GM18868 (cell line): ENCODE results near the gene CYP4A22.
"Not testable (repeated sequence)": the region's sequence is repeated elsewhere in the genome, so short reads cannot be mapped to it uniquely, and the experiment has no call there.

Source experiments
- ATAC-seq: cut with Tn5 transposase; IDR thresholded peaks from one replicate; pipeline ENCODE4 v1.9.1; 2021; ENCODE audit warnings: mild to moderate bottlenecking, moderate library complexity; ENCODE audit not compliant: unreplicated experiment

CYP4A22 gene

DNA sequence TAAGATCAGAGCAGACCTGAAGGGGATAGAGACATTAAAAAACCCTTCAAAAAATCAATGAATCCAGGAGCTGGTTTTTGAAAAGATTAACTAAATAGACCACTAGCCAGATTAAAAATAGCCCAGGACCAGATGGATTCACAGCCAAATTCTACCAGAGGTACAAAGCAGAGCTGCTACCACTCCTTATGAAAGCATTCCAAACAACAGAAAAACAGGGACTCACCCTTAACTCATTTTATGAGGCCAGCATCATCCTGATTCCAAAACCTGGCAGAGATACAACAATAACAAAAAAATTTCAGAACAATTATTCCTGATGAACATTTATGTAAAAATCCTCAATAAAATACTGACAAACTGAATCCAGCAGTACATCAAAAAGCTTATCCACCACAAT lies 19.2 kb downstream of the CYP4A22 start:
- ATAC-seq, result not testable (repeated sequence)

DNA sequence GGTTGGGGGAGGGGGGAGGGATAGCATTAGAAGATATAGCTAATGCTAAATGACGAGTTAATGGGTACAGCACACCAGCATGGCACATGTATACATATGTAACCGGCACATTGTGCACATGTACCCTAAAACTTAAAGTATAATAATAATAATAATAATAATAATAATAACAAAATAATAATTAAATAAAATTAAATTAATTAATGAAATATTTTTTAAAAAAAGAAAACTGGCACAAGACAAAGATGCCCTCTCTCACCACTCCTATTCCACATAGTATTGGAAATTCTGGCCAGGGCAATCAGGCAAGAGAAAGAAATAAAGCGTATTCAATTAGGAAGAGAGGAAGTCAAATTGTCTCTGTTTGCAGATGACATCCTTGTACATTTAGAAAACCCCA lies 20.7 kb downstream of the CYP4A22 start:
- ATAC-seq, result not testable (repeated sequence)

DNA sequence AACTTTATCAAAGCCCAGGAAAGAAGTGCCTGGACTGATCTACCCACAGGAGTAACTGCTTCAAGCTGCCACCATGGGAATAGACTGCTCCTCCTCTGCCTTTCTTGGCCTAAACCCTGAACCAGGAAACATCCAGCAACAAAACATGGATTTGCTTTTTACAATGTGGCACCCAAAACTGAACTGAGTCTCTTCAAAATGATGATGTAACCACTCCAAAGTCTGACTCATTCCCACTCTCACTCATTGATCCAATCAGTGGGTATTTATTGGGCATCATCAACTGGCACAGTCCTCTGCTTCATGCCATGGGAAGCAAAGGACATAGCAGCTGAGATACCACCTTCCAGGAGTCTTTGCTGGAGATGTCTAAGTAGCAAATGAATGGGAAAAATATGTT lies 23.5 kb downstream of the CYP4A22 start:
- ATAC-seq, result no peak

DNA sequence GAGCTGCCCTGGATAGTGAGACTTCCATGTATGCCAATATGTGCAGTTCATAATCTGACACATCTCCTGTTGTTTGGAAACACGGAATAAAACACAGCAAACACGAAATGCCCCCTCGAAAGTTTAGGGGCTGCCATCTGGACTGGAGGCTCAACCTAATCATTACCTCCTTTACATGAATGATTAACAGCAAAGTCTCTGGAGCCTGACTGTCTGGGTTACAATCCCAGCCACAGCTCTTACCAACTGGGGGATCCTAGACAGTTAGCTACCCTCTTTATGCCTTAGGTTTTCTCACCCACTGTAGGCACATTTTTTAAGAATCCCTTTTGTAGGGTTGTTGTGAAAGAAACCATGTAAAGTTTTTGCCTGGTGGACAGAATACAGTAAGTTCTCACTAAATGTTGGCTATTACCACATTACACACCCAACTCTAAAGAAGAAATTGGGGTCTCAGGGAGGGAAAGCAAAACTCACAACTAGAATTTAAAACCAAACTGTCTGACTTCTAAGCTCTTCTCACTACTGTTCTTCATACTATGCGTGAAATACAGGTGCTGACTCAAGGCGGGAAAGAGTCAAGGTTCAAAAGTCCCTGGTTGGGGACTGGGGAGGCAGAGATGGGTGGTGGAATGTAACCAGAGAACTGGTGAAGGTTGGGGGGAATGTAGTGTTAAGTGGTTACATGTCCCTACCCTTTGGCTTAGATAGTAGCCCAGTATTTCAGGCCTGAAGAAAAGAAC lies 24.2 kb downstream of the CYP4A22 start:
- ATAC-seq, result no peak

DNA sequence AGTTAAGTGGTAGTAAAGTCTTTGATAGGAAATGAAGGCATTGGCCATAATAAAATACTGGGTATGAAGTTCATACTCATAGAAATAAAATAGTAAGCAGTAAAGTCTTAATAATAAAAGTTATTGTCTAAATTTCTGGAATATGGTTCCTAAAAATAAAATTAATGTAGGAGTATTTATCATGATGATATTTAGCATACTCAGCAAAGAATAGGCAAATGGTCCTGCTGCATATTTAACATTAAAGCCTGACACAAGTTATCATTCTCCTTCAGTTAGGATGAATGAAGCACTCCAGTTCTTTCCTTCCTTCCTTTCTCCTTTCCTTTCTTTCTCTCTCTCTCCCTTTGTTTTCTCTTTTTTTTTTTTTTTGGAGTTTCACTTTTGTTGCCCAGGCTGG lies 27.3 kb downstream of the CYP4A22 start:
- no peak for ATAC-seq

DNA sequence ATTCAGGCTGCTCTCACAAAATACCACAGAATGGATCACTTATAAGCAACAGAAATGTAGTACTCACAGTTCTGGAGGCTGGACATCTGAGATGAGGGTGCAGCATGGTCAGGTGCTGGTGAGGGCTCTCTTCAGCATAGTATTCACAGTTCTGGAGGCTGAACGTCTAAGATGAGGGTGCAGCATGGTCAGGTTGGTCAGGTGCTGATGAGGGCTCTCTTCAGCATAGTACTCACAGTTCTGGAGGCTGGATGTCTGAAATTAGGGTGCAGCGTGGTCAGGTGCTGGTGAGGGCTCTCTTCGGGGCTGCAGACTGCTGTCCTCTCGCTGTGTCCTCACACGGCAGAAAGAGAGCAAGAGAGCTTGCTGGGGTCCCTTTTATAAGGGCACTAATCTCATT lies 35.5 kb downstream of the CYP4A22 start:
- ATAC-seq, result no peak

DNA sequence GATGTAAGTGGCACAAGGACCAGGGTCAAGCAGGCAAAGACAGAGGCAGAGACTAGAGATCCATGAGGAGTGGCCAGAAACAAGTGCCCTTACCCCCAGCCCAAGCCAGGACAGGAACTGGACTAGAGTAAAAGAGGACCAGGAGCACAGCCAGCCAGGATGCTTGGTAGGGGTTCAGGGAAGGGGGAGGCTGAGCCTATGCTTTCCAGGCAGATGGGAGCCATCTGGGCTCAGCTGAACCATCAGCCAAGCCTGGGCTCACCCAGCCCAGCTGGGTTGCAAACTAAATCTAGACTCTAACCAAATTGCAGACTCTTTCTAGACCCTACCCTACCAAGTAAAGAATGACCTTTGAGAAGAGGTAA lies 37.4 kb downstream of the CYP4A22 start:
- ATAC-seq, result no peak

DNA sequence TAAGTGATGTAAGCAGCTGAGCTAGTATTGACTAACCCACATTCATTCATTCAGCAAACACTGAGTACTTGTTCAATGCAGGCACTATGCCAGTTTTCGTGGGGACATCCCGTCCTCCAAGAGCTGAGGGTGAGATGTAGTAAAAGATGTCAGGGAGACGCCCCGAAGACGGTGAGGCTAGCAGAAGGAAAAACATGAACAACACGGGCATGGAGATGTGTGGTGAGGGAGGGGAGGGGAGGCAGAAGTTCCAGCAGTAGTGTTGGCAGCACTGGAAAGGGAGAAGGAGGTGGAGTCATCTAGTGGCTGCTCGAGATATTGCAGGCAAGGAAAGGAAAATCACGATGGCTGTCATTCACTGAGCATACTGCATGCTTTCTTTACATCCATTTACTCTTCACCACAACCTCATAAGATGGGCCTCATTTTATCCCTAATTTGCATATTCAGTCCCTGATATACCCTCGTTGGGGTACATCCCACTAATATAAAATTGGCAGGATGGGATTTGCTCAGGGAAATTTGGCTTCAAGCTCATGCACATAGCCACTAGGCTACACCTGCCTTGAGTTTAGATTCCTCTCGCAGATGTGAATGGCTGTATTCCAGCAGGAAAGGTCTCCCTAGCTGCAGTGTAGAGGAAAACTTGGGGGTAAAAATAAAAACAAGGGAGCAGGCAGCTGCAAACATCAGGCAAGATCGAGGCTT lies 38.1 kb downstream of the CYP4A22 start:
- peak; percentile 63 for ATAC-seq

DNA sequence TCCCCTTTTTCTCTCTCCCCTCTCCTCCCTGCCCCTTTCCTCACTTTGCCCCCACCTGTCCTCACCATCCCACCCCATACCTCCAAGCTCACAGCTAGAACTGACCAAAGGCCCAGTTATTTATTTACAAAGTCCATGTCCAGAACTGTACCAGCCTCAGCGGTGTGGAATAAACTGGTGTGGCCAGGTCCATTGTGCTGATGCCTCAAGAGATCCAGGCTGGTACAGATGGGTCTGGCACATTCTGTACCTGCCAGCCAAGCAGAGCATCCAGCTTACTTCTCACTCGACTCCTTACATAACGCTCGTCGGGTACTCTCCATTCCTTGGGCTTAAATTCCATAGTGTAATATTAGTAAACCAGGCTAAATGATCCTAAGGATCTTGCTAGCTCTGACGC lies 40.8 kb downstream of the CYP4A22 start:
- ATAC-seq, result no peak

DNA sequence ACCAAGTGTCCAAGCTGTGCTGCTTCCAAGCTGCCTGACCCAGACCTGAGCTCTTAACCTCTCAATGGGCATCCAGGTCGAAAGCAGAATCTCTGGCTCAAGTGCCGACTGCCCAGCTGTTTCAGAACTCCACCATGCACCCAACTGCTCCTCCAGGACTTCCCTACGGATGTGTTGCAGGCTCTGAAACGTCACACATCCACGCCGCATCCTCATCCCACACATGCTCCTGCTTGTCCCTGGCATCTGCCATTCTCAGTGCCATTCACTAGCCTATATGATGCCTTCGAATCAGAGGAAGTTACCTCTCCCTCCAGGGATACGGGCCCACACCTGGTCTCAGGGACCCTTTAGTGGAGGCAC lies 41.4 kb downstream of the CYP4A22 start:
- ATAC-seq, result no peak

DNA sequence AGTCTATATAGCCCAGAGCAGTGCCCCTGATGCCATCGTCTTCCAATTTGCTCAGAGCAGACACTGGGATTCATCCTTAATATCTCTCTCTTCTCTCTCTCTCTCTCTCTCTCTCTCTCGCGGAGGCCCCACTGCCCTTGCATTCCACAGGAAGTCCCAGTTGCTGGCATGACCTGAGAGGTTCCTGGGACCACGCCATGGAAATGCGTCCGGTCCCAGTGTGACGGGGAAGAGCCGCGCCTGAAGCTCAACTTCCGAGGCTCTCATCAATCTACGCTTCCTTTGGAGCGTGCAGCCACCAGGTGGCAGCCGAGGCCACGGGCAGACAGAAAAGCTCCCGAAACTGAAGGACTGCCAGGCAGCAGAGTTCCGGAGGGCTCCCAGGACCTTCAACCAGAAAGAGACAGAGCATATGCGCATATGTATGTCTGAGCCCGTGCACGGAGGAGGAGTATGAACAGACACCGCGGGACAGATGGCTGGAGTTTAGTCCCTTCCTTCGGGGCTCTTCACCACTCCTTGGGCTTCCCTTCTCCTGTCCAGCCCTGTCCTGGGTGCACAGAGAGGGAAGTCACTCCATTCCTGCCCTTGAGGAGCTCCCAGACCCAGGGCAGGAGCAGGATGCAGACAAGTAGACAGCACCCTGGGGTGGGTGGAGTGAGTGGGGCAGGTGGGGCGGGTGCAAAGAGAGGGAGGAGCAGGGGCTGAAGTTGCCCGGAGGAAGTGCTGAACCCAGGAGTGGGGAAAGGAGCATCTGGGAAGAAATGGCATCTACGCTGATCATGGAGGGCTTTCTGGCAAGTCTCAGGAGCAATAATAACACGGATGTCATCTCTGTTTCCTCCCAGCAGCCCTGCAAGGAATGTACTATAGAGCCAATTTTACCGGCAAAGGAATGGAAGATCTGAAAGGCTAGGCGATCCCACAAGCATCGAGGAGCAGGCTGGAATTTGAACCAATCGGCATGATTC lies 42.1 kb downstream of the CYP4A22 start:
- peak; percentile 85 for ATAC-seq

DNA sequence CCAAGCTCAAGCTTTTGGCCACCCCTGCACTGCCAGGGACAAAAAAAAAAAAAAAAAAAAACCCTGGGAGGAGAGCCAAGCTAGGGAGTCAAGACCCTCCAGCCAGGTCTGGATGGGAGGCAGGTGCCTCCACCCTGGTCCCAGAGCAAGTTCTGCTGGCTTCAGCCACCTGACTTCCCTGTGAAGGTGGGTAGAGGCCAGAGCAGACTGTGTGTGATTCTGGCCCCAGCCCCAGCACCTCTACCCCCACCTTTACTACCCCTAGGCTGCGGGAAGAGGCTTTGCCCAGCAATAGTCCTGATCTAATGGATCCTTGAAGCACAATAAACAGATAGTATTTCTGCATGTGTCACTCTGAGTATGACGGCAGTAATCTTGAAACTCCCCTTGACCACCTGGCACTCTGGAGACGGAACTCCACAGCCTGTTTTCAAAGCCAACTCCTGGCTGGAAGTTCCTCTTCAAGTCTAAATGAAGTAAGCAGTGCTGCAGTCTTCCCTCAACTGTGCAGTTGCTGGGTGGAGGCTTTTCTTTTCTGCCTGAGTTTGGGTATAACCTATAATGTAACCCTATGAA lies 42.8 kb downstream of the CYP4A22 start:
- ATAC-seq, result no peak

DNA sequence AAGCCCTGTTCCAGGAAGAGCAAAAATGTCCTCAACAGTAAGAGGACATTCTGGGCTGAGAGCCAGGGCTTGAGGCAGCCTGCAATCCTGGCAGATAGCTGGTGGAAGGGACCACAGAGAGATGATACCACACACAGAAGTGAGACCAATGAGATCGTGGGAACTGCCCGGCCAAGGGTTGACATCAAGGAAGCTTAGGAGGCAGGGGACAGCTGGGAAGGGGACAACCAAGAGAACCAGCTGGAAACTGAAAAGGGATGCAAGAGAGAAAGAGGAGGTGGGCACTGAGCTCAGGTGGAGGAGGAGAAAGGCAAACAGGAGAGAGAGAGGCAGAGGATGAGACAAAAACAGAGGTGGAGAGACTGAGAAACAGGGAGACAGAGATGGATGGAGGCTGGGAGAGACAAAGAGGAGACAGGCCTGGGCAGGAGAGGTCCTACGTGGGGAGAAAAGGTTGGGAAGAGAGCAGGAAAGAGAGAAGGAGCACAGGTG lies 43.4 kb downstream of the CYP4A22 start:
- no peak for ATAC-seq

DNA sequence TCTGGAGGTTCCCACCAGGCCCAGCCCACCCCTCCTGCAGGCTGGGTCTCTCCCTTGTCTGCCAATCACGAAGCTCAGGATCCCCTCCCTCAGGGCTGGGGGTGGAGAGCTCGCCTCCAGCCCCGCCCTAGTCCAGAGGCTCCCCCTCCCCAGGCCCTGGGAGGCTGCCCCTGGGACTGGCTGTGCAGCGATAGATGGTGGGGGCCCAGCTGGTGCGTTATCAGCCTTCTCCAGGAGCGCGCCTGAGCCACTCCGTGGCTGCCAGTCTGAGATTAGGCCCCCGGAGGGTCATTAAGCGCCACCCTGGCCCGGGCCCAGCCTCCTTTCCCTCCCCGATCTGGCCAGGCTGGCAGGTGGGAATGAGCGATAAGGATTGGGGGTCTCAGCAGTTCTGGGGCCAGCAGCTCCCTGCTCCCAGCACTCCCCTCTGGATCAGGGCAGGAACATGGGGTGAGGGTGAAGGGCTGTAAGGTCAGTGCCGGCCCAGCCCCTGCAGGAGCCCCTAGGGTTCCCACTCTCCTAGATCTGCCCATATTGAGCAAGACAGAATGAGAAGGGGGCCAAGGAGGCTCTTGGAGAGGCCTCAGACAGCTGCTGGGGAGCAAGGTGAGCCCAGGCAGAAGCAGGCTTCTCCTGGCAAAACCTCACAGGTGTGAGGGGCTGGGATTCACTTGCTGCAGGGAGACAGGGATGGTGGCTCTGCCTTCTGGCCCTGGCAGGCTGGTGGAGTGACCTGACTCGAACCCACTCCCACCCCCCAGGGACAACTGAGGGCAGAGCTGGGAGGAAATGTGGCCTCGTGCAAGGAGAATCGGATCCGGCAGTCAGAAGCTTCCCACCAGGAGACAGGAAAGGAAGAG lies 44.1 kb downstream of the CYP4A22 start:
- ATAC-seq, result no peak

DNA sequence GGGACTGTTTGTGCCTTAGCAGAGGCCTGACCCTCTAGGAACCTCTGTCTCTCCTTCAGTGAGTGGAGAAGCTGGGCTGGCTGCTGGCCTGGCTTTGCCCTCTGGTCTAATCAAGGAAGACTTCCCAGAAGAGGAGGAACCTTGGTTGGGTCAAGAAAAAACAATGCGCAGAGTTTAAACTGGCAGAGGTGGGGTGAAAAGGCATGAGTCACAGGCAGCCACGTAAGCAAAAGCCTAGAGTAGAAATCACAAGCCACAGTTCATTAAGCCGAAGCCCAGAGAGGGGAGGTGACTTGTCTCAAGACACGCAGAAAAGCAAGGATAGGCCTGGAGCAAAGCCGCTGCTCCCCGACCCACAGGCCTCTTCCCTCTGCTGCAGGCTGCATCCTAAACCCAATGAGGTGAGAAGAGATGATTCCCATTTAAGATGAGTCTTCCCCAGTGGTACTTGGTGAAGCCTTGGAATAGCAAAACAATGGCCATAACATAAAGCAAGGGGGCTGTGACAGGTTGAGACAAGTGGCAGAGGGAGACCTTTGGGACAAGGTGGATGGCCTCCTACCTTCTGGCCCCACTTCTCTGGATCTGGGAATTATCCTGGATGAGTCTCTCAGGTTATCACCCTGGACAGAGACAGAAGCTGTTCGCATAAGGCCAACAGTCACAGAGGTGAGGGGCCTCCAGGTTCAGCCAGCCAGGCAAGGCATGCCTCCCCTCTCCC lies 44.9 kb downstream of the CYP4A22 start:
- ATAC-seq, result no peak

DNA sequence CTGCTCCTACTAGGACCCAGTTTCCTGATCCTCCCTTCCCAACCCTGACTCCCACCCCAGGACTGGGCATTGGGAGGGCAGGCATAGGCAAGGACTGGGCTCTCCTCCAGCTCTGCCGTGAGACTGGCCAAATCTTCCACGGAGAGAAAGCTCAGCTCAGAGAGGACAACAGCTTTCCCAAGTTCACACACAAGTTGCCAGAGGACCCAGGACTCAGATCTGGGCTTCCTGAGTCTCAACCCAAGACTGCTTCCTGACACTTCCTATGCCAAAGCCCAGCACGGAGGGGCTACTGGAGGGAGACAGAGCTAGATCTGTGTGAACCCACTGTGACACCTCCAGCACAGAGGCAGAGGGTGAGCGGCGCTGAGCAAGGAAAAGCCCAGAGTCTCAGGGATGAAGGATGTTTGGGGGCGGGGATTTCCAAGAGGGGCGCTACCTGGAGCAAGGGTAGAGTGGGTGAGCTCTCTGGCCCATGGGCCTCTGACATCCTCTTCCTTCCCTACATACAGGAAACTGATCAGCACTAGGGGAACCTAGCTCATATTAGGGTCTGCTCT lies 45.5 kb downstream of the CYP4A22 start:
- ATAC-seq, result no peak

DNA sequence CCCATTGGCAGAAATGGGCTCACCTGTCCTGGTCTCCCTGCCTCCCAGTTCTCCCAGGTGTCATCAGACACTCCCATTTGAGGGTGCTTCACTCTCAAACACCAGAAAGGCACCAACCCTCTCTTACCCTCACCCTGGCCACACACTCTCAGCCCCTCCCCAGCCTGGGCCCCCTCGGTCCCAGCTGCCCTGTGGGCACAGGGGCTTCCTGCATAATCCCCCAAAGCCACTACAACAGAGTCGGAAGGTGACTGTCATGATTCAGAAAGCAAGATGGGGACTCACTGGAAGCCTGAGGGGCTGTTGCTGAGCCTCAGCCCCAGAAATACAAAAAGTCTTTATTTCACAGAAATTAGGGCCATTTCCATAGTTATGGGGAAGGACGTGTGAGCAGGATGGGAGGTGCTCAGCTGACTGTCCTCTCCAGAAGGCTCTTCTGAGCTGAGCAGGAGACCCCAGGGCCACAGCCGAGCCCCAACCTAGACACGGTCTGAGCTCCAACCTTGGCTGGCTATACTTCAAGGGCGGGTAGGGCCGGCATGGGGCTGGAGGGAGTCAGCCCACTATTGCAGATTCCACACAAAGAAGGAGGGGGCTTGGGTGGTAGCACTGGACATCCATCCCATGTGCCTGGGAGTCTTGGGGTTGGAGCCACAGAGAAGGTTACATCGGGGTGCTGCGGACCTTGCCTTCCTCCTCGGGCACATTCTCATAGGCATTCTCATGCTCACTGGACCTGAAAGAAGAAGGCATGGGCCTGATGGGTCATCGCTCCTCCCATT lies 46.3 kb downstream of the CYP4A22 start:
- ATAC-seq, result no peak

DNA sequence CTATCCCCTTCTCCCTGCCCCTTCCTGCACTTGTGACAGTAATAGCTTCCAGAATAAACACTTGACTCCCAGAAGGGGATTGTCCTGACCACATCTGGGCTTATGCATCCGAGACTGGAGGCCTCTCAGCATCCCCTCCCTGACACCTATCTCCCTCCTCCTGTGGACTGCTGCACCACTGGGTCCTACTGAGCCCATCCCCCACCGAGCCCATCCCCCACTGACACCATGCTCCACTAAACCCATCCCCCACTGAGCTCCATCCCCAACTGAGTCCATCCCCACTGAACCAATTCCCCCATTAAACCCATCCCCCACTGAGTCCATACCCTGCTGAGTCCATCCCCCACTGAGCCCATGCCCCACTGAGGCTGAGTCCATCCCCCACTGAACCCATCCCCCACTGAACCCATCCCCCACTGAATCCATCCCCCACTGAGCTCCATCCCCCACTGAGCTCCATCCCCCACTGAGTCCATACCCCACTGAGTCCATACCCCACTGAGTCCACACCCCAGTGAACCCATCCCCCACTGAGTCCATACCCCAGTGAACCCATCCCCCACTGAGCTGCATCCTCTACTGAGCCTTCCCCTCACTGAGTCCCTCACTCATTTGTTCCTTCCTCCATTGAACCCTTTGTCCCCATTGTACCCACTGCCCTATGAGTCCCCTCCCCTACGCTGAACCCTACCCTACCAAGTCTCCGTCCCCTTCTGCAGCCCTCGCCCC lies 47.0 kb downstream of the CYP4A22 start:
- ATAC-seq, result no peak
